WTC11 (cell line): ENCODE results near the gene TMEM175.

Experiments used
- ATF6 ChIP-seq: sonication (generic); formaldehyde crosslinking; IDR thresholded peaks from 2 replicates; pipeline ENCODE4 v1.8.1; 2023; ENCODE audit warnings: mild to moderate bottlenecking, missing genetic modification reagents
- CTCF ChIP-seq: fragments of 200-600 bp; IDR thresholded peaks from 2 replicates; pipeline ENCODE4 v1.8.0; 2022; ENCODE audit warnings: antibody characterized with exemption
- GABPB1 ChIP-seq: sonication (generic); formaldehyde crosslinking; IDR thresholded peaks from 2 replicates; pipeline ENCODE4 v1.8.1; 2023; ENCODE audit warnings: mild to moderate bottlenecking, missing genetic modification reagents
- HMGA2 ChIP-seq: fragments of 250-450 bp; sonication (Bioruptor Pico); IDR thresholded peaks from 2 replicates; pipeline ENCODE4 v1.4.0; 2021; ENCODE audit warnings: mild to moderate bottlenecking, moderate library complexity
- NFE2L1 ChIP-seq: sonication (generic); formaldehyde crosslinking; IDR thresholded peaks from 2 replicates; pipeline ENCODE4 v1.8.1; 2023; ENCODE audit warnings: missing genetic modification reagents
- NR3C1 ChIP-seq: sonication (generic); formaldehyde crosslinking; conservative IDR thresholded peaks from 2 replicates; pipeline ENCODE4 v1.8.1; 2023; ENCODE audit warnings: low read depth, mild to moderate bottlenecking, missing genetic modification reagents
- SMAD3 ChIP-seq: sonication (generic); formaldehyde crosslinking; IDR thresholded peaks from 2 replicates; pipeline ENCODE4 v1.8.0; 2022; ENCODE audit warnings: missing genetic modification reagents, mild to moderate bottlenecking, borderline replicate concordance
- TCF7 ChIP-seq: sonication (generic); formaldehyde crosslinking; IDR thresholded peaks from 2 replicates; pipeline ENCODE4 v1.8.0; 2022; ENCODE audit warnings: mild to moderate bottlenecking, low read depth, missing genetic modification reagents, moderate library complexity
- TF ChIP-seq, protein P1 (sequence below): fragments of 250-450 bp; sonication (Bioruptor Pico); IDR thresholded peaks from 2 replicates; pipeline ENCODE4 v1.9.0; 2021; ENCODE audit warnings: mild to moderate bottlenecking, borderline replicate concordance
- TF ChIP-seq, protein P2 (sequence below): fragments of 250-450 bp; sonication (Bioruptor Pico); IDR thresholded peaks from 2 replicates; pipeline ENCODE4 v1.9.0; 2021; ENCODE audit warnings: mild to moderate bottlenecking

DNA sequence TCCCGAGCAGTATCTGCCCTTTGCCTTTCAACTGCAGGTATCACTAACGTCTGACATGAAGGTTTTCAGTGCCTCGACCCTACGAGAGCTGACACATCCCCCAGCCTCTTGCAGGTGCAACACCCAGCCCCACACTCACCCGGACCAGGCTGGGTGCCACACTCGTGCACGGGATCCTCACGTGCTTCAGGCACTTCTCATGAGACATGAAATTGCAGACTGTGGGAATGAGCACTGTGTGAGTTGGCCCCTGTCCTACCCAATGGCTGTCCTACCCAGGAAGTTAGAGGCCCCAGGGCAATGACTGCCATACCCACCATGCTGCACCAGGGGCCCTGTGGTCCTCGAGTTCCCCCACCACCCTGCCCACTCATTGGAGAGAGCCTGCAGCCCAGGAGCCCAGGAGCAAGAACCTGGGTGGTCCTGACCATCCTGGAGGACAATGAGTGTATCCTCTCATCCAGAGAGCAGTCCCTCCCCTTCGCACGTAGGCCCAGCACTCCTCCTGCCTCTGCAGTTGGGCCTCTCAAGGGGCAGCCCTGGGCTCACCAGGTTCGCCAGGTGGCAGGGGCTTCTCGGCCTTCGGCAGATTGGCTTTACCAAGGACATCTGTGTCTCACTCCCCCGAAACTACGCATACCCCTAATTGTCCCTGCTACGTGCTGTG, 38.7 kb downstream of the TMEM175 start:
- TF ChIP-seq CTCF = no peak
- no peak for TF ChIP-seq GABPB1
- TF ChIP-seq, protein P1, sequence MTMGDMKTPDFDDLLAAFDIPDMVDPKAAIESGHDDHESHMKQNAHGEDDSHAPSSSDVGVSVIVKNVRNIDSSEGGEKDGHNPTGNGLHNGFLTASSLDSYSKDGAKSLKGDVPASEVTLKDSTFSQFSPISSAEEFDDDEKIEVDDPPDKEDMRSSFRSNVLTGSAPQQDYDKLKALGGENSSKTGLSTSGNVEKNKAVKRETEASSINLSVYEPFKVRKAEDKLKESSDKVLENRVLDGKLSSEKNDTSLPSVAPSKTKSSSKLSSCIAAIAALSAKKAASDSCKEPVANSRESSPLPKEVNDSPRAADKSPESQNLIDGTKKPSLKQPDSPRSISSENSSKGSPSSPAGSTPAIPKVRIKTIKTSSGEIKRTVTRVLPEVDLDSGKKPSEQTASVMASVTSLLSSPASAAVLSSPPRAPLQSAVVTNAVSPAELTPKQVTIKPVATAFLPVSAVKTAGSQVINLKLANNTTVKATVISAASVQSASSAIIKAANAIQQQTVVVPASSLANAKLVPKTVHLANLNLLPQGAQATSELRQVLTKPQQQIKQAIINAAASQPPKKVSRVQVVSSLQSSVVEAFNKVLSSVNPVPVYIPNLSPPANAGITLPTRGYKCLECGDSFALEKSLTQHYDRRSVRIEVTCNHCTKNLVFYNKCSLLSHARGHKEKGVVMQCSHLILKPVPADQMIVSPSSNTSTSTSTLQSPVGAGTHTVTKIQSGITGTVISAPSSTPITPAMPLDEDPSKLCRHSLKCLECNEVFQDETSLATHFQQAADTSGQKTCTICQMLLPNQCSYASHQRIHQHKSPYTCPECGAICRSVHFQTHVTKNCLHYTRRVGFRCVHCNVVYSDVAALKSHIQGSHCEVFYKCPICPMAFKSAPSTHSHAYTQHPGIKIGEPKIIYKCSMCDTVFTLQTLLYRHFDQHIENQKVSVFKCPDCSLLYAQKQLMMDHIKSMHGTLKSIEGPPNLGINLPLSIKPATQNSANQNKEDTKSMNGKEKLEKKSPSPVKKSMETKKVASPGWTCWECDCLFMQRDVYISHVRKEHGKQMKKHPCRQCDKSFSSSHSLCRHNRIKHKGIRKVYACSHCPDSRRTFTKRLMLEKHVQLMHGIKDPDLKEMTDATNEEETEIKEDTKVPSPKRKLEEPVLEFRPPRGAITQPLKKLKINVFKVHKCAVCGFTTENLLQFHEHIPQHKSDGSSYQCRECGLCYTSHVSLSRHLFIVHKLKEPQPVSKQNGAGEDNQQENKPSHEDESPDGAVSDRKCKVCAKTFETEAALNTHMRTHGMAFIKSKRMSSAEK (CRISPR knock-in tag) = no peak
- no peak for TF ChIP-seq ATF6 (CRISPR knock-in tag)
- no peak for TF ChIP-seq NR3C1 (CRISPR knock-in tag)
- no peak for TF ChIP-seq TCF7
- TF ChIP-seq NFE2L1 (CRISPR knock-in tag) = no peak
- no peak for TF ChIP-seq HMGA2
- TF ChIP-seq, protein P2, sequence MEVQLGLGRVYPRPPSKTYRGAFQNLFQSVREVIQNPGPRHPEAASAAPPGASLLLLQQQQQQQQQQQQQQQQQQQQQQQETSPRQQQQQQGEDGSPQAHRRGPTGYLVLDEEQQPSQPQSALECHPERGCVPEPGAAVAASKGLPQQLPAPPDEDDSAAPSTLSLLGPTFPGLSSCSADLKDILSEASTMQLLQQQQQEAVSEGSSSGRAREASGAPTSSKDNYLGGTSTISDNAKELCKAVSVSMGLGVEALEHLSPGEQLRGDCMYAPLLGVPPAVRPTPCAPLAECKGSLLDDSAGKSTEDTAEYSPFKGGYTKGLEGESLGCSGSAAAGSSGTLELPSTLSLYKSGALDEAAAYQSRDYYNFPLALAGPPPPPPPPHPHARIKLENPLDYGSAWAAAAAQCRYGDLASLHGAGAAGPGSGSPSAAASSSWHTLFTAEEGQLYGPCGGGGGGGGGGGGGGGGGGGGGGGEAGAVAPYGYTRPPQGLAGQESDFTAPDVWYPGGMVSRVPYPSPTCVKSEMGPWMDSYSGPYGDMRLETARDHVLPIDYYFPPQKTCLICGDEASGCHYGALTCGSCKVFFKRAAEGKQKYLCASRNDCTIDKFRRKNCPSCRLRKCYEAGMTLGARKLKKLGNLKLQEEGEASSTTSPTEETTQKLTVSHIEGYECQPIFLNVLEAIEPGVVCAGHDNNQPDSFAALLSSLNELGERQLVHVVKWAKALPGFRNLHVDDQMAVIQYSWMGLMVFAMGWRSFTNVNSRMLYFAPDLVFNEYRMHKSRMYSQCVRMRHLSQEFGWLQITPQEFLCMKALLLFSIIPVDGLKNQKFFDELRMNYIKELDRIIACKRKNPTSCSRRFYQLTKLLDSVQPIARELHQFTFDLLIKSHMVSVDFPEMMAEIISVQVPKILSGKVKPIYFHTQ (CRISPR knock-in tag) = no peak
- TF ChIP-seq SMAD3 (CRISPR knock-in tag) = no peak
